ENCODE results near the gene CLCN4.

Gene CLCN4

GRCh38 chrX:10130354-10130753 lies 26.4 kb upstream of the CLCN4 start:
- no peak for DNase-seq (ENCODE audit: low spot score)

GRCh38 chrX:10133980-10134676 lies 22.6 kb upstream of the CLCN4 start:
- no peak for DNase-seq (ENCODE audit: low spot score)

GRCh38 chrX:10134921-10135320 lies 21.9 kb upstream of the CLCN4 start:
- DNase-seq (ENCODE audit: low spot score), result no peak

- no peak for DNase-seq (ENCODE audit: low spot score)
Observed at GRCh38 chrX:10135561-10136399, 21.0 kb upstream of the CLCN4 start.

DNA sequence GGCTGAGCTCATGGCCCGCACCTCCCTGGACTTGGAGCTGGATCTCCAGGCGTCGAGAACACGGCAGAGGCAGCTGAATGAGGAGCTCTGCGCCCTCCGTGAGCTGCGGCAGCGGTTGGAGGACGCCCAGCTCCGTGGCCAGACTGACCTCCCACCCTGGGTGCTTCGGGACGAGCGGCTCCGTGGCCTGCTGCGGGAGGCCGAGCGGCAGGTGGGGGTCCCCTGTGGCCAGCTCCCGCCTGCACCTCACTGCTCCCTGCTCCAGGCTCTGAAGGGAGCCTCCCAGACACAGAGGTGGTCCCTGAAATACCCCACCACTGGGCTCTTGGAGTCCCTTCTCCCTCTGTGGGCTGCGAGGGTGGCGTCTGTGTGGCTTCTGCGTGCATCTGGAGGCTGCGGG lies 18.0 kb upstream of the CLCN4 start:
- no peak for DNase-seq (ENCODE audit: low spot score)

DNA sequence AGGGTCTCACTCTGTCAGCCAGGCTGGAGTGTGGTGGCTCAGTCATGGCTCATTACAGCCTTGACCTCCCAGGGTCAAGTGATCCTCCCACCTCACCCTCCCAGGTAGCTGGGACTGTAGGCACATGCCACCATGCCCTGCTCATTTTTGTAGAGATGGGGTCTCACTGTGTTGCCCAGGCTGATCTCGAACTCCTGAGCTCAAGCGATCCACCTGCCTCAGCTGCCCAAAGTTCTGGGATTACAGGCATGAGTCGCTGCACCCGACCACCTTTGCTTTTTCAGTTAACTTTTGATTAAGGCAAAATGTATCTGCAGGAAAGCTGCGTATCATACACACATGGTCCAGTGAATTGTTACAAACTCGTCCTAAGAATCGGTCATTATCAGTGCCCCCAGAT lies 16.5 kb upstream of the CLCN4 start:
- DNase-seq (ENCODE audit: low spot score), result no peak

GRCh38 chrX:10142041-10142599 lies 14.7 kb upstream of the CLCN4 start:
- no peak for DNase-seq (ENCODE audit: low spot score)

- no peak for DNase-seq (ENCODE audit: low spot score)
Observed at GRCh38 chrX:10143071-10143983, 13.4 kb upstream of the CLCN4 start.

DNA sequence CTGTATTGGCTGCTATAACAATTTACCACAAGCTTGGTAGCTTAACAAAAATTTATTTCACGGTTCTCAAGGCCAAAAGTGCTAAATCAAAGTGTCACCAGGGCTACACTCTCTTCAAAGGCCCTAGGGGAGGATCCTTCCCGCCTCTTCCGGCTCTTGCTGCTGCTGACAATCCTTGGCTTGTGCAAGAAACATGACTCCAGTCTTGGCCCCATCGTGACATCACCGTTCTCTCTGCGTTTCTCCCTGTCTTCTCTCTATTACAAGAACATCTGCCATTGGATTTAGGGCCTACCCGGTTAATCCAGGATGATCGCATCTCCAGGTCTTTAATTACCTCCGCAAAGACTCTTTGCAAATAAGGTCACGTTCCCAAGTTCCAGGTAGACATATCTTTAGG lies 10.4 kb upstream of the CLCN4 start:
- DNase-seq (ENCODE audit: low spot score), result no peak

DNA sequence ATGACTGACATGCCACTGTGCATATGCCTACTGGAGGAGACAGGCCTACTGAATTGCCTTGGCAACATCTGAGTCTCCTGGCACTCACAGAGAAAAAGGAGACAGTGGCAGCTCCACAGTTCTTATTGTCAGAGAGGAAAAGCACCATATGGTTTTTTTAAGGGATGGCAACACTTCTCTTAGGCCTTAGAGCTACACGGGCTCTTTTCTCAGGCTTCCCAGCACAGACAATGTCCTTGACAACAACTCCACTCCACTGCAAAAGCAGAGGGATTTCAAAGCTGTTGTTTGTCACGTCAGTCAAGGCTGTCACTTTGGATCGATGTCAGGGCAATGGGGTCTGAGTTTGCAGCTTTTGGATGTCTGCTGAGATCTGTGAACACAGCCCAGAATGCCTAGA lies 4.7 kb upstream of the CLCN4 start:
- DNase-seq (ENCODE audit: low spot score), result no peak

GRCh38 chrX:10155137-10155536 lies 1.6 kb upstream of the CLCN4 start:
- no peak for DNase-seq (ENCODE audit: low spot score)

DNA sequence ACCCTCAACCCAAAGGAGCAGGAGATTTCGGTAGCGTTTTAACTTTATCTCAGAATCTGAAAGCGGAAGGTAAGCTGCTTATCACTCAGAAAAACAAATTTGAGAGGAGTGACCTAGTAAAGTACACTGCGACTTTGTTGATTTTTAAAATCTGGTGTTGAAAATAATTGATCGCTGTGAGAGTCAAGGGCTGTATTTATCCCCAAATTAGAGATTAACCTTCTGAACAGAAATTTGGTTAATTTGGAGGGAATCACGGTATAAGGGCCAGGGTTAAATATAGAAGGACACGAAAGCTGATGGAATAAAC lies 212 bp downstream of the CLCN4 start:
- DNase-seq (ENCODE audit: low spot score), result no peak

DNA sequence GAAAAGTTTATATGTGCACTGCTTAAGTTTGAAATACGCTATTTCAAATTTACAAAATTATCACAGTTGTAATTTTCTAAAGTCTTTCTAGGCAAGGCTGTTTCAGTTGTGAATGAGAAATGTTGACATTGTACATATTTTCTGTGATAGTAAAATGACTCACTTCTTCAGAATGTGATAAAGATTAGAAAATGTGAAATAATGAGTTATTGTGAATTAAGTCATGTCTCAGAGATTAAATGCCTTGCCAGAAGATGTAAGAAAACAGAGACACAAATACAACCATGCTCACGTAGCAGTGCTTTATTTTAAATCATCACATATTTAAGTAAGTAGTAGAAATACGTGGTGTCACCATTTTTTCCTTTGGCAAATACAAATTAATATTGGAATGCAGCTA lies 768 bp downstream of the CLCN4 start:
- no peak for DNase-seq (ENCODE audit: low spot score)

- DNase-seq (ENCODE audit: low spot score), result peak; percentile 47
Observed at GRCh38 chrX:10158279-10159144, 1.7 kb downstream of the CLCN4 start.

DNA sequence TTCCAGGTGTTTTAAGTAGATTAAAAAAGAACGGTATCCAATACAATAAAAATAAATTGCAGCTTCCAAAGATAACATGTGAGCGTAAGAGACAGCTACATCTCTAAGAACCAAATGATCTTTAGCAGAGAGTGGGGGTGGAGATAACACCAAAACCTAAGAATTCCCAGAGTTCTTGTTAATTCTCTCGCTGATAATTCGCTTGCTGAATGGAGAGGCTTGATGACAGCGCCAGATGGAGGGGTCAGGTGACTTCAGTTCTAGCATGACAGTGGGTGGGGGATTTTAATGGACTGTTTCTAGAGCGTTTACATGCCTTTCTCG lies 2.3 kb downstream of the CLCN4 start:
- DNase-seq (ENCODE audit: low spot score), result no peak

- DNase-seq (ENCODE audit: low spot score), result no peak
Observed at GRCh38 chrX:10160211-10160610, 3.4 kb downstream of the CLCN4 start.

DNA sequence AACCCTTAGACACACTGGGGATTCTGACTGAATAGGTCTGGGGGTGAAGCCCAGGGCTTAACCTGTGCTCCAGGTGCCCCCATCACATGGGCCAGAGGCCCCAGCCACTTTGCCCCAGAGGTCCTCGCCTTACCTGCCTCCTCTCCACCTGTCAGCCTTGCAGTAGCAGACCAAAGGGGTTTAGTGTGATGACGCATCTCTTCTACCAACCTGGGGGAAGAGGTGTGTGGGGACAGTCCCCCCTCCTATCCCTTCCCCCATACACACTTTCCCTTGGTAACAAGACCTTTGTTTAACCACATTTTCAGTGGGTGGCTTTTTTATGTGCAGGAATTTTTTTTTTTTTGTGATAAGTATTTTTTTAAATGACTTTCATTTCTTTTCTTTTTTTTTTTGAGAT lies 6.3 kb downstream of the CLCN4 start:
- DNase-seq (ENCODE audit: low spot score), result no peak

DNA sequence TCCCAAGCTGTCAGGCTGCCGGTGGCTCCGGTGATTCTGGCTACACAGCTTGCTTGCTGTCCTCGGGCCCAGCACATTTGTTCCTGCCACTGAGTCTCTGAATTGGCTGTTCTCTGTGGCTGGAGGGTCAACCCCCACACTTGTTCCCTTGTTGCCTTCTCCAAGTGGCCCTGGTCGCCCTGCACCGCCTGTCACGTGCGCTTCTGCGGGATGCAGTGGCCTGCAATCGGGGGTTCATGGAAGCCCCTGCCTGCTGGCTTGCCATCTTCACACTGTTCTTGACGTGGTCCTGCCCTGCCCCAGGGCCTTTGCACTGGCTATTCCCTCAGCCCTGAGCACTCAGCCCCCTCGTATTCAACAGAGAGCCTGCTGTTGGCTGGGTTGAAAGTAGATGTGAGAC lies 8.1 kb downstream of the CLCN4 start:
- DNase-seq (ENCODE audit: low spot score), result no peak

GRCh38 chrX:10165580-10166247 lies 8.9 kb downstream of the CLCN4 start:
- no peak for DNase-seq (ENCODE audit: low spot score)

DNA sequence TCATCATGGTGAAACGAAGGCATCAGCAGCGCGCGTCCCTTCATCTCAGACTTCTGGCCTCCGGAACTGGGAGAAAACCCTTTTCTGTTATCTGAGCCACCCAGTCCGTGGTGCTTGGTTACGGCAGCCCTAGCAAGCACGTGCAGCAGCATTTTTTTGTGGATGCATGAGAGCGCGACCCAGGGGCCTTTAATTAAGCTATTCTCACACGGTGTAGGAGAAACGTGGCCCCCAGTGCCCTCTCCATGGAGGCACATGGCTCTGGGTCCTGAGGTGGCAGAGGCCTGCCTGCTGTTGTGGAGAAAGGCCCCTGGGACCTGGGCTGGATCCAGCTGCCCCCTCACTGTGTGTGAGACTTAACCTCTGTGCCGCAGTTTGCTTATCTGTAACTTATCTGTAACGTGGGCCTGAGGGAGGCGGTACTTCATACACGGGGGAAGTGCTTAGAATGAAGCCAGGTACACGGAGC lies 9.5 kb downstream of the CLCN4 start:
- no peak for DNase-seq (ENCODE audit: low spot score)

DNA sequence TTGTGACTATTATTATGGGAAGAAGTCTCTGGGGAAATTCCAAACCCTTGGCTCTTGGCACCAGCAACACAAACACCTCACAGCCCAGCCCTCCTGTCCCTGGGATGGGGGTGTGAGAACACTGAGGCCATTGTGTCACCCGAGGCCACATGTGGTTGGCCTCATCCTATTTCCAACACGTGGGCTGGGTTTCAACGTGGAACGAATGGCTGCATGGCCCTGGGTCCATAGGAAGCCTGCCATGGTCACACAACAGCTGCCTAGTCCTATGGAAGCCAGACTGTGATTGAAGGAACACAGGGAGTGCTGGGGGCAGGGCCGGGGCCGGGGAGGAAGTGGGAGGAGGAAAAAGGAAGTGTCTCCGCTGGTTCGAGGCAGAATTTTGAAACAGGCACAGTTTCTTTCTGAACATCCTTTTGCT lies 10.0 kb downstream of the CLCN4 start:
- peak; percentile 28 for DNase-seq (ENCODE audit: low spot score)

All from germinal center (tissue), 1 donor.